Neuronal stem cell (in vitro differentiated cells): ENCODE data around the gene ZDHHC3.

Source experiments
- DNase-seq: peaks from one replicate; pipeline ENCODE4 v3.0.0-alpha.2; 2013; ENCODE audit warnings: low spot score
- H2AFZ ChIP-seq: one replicate; pipeline ENCODE4 v1.6.1; 2013; ENCODE audit warnings: mild to moderate bottlenecking, low read length, inconsistent platforms
- H2AK5ac ChIP-seq: 2 replicates; pipeline ENCODE4 v1.6.1; 2013; ENCODE audit warnings: low read depth, mild to moderate bottlenecking, inconsistent platforms, low read length, moderate library complexity, mixed read lengths
- H2BK120ac ChIP-seq: 2 replicates; pipeline ENCODE4 v1.6.1; 2013; ENCODE audit warnings: low read depth, mild to moderate bottlenecking, inconsistent platforms, low read length, moderate library complexity, mixed read lengths
- H2BK12ac ChIP-seq: one replicate; pipeline ENCODE4 v1.6.1; 2013; ENCODE audit warnings: low read length, inconsistent platforms
- H2BK15ac ChIP-seq: 2 replicates; pipeline ENCODE4 v1.6.1; 2013; ENCODE audit warnings: mild to moderate bottlenecking, low read length, inconsistent platforms, mixed read lengths
- H2BK5ac ChIP-seq: one replicate; pipeline ENCODE4 v1.6.1; 2013; ENCODE audit warnings: inconsistent platforms, mild to moderate bottlenecking, low read length, moderate library complexity
- H3K14ac ChIP-seq: one replicate; pipeline ENCODE4 v1.6.1; 2013; ENCODE audit warnings: low read length, inconsistent platforms
- H3K18ac ChIP-seq: 2 replicates; pipeline ENCODE4 v1.6.1; 2013; ENCODE audit warnings: low read length, inconsistent platforms
- H3K23ac ChIP-seq: 2 replicates; pipeline ENCODE4 v1.6.1; 2013; ENCODE audit warnings: low read depth, mild to moderate bottlenecking, mixed read lengths, low read length, inconsistent platforms; ENCODE audit not compliant: poor library complexity
- H3K27ac ChIP-seq: replicated peaks from 3 replicates; pipeline ENCODE4 v1.5.1; 2013; ENCODE audit warnings: low read length, inconsistent platforms
- H3K27me3 ChIP-seq, 3 experiments: 2 replicates each; pipeline ENCODE4 v1.6.1; 2013; ENCODE audit warnings: low read length in 3 of 3, mild to moderate bottlenecking in 2 of 3, inconsistent platforms in 1 of 3, low read depth in 1 of 3, mixed read lengths in 1 of 3, moderate library complexity in 1 of 3; ENCODE audit not compliant: control insufficient read depth in 3 of 3, insufficient read depth in 3 of 3
- H3K36me3 ChIP-seq, 2 donors: replicated peaks in 1 of 2; 2 replicates each; pipeline ENCODE4 v1.6.1; 2013; ENCODE audit warnings: low read length in 2 of 2; ENCODE audit not compliant: control insufficient read depth in 2 of 2, insufficient read depth in 2 of 2
- H3K4ac ChIP-seq: 2 replicates; pipeline ENCODE4 v1.6.1; 2013; ENCODE audit warnings: inconsistent platforms, mild to moderate bottlenecking, low read length, moderate library complexity
- H3K4me1 ChIP-seq, 2 donors: 1 replicate in 1 of 2; 2 replicates in 1 of 2; pipeline ENCODE4 v1.6.1; 2013; ENCODE audit warnings: low read length in 2 of 2, low read depth in 1 of 2; ENCODE audit not compliant: control insufficient read depth in 2 of 2, insufficient read depth in 1 of 2
- H3K4me2 ChIP-seq: one replicate; pipeline ENCODE4 v1.6.1; 2013; ENCODE audit warnings: mild to moderate bottlenecking, low read length, inconsistent platforms; ENCODE audit not compliant: insufficient read depth, poor library complexity, severe bottlenecking
- H3K4me3 ChIP-seq, 2 donors: 2 replicates each; pipeline ENCODE4 v1.5.1; 2013; ENCODE audit warnings: low read length in 2 of 2, mild to moderate bottlenecking in 2 of 2, inconsistent platforms in 1 of 2, moderate library complexity in 1 of 2
- H3K79me1 ChIP-seq: one replicate; pipeline ENCODE4 v1.6.1; 2013; ENCODE audit warnings: low read depth, mild to moderate bottlenecking, inconsistent platforms, low read length, moderate library complexity
- H3K9ac ChIP-seq: one replicate; pipeline ENCODE4 v1.6.1; 2013; ENCODE audit warnings: mild to moderate bottlenecking, low read depth, low read length, inconsistent platforms; ENCODE audit not compliant: poor library complexity
- H3K9me3 ChIP-seq, 2 donors: replicated peaks in 1 of 2; 2 replicates each; pipeline versions ENCODE3 to v1.6.1; 2013; ENCODE audit warnings: low read length in 2 of 2, mild to moderate bottlenecking in 2 of 2, inconsistent platforms in 1 of 2, low read depth in 1 of 2, mixed read lengths in 1 of 2, moderate library complexity in 1 of 2; ENCODE audit not compliant: control insufficient read depth in 2 of 2, insufficient read depth in 1 of 2
- H4K8ac ChIP-seq: one replicate; pipeline ENCODE4 v1.6.1; 2013; ENCODE audit warnings: low read depth, mild to moderate bottlenecking, inconsistent platforms, low read length, moderate library complexity
- H4K91ac ChIP-seq: one replicate; pipeline ENCODE4 v1.6.1; 2013; ENCODE audit warnings: low read length, low read depth, mild to moderate bottlenecking, inconsistent platforms; ENCODE audit not compliant: poor library complexity
- WGBS, 2 donors: extraction: QIAGEN DNeasy Blood & Tissue Kit; methylation state at CpG; one replicate each; pipeline ENCODE4 v1.1.7; 2013; ENCODE audit warnings: missing lambda C conversion rate in 2 of 2, mixed read lengths in 1 of 2; ENCODE audit not compliant: insufficient read length in 2 of 2, insufficient replicate concordance in 1 of 2; ENCODE audit errors: extremely low coverage in 2 of 2; 5-methylcytosine and 5-hydroxymethylcytosine counted together

Gene ZDHHC3

DNA sequence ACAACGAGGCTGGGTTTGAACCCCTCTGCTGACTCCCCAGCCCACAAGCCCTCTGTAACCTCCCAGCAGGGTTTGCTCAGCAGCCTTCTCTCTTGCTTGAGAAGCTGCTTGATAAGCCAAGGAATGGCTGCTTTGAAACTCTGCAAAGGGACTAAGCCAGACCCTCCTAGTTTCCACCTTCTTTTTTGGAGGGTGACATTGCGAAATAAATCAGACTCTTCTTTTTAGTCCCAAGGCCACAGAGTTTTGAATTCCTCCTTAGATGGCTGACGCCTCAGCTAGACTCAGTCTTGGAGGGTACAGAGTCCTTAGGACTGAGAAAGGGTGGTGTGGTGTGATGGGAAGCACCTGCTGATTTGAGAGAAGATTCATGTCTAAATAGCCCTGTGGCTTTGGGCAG lies 100.4 kb downstream of the ZDHHC3 start:
- WGBS, 2 donors: no CpG with 5 or more reads among the region's 3 CpGs
- H3K4me1 ChIP-seq: no peaks in the 10 kb centered on the region
- no peak overlapping the region for H3K14ac ChIP-seq
- H2BK12ac ChIP-seq: no peak overlapping the region
- no peak overlapping the region for H3K9ac ChIP-seq
- no peak overlapping the region for H3K23ac ChIP-seq
- no peak overlapping the region for H2BK5ac ChIP-seq
- H3K27me3 ChIP-seq: no peaks in the 10 kb centered on the region
- no peak overlapping the region for H4K8ac ChIP-seq
- H4K91ac ChIP-seq: no peak overlapping the region
- peaks cover 0 to 23% of the 10 kb centered on the region in 2 donors for H3K36me3 ChIP-seq
- H3K4me3 ChIP-seq: no peak overlapping the region
- no peak overlapping the region for H3K4ac ChIP-seq
- no peaks in the 10 kb centered on the region for H3K9me3 ChIP-seq
- H2BK15ac ChIP-seq: no peak overlapping the region
- no peak overlapping the region for H3K4me2 ChIP-seq
- no peak for DNase-seq
- H2AK5ac ChIP-seq: no peak overlapping the region
- H3K79me1 ChIP-seq: no peaks in the 10 kb centered on the region
- no peak overlapping the region for H3K27ac ChIP-seq
- no peak overlapping the region for H2AFZ ChIP-seq
- H3K18ac ChIP-seq: no peak overlapping the region
- no peak overlapping the region for H2BK120ac ChIP-seq
